Measurements from ENCODE around the gene ARHGAP42.

Gene ARHGAP42

GRCh38 chr11:100847696-100848216, 160.7 kb downstream of the ARHGAP42 start:
- no peak for DNase-seq

GRCh38 chr11:100849009-100849900, 162.2 kb downstream of the ARHGAP42 start:
- DNase-seq, result no peak

GRCh38 chr11:100849901-100850235, 162.8 kb downstream of the ARHGAP42 start:
- no peak for DNase-seq

GRCh38 chr11:100851147-100851546, 164.1 kb downstream of the ARHGAP42 start:
- DNase-seq, result no peak

GRCh38 chr11:100851584-100852152, 164.6 kb downstream of the ARHGAP42 start:
- no peak for DNase-seq

GRCh38 chr11:100855466-100856067, 168.5 kb downstream of the ARHGAP42 start:
- peak; percentile 60 for DNase-seq

GRCh38 chr11:100857236-100858005, 170.3 kb downstream of the ARHGAP42 start:
- no peak for DNase-seq

- DNase-seq, result no peak
These were observed 173.4 kb downstream of the ARHGAP42 start for GRCh38 chr11:100860318-100861155.

- DNase-seq, result no peak
These were observed 174.1 kb downstream of the ARHGAP42 start for GRCh38 chr11:100861212-100861611.

- DNase-seq, result no peak
These were observed 176.0 kb downstream of the ARHGAP42 start for GRCh38 chr11:100863080-100863581.

- peak; percentile 29 for DNase-seq
These were observed 178.5 kb downstream of the ARHGAP42 start for GRCh38 chr11:100865443-100866065.

GRCh38 chr11:100866453-100866852, 179.4 kb downstream of the ARHGAP42 start:
- DNase-seq, result no peak

- DNase-seq, result no peak
These were observed 180.5 kb downstream of the ARHGAP42 start for GRCh38 chr11:100867606-100868005.

GRCh38 chr11:100869328-100869727, 182.2 kb downstream of the ARHGAP42 start:
- DNase-seq, result no peak

- DNase-seq, result no peak
These were observed 183.1 kb downstream of the ARHGAP42 start for GRCh38 chr11:100870138-100870537.

GRCh38 chr11:100872951-100873740, 186.1 kb downstream of the ARHGAP42 start:
- DNase-seq, result no peak

GRCh38 chr11:100874203-100874602, 187.1 kb downstream of the ARHGAP42 start:
- DNase-seq, result no peak

GRCh38 chr11:100875521-100875869, 188.4 kb downstream of the ARHGAP42 start:
- no peak for DNase-seq

GRCh38 chr11:100876815-100877520, 189.9 kb downstream of the ARHGAP42 start:
- DNase-seq, result peak; percentile 95

GRCh38 chr11:100878474-100878873, 191.4 kb downstream of the ARHGAP42 start:
- DNase-seq, result no peak
